CD8-positive, alpha-beta memory T cell (primary cell): ENCODE results near the gene SEMA4A. TPM values are rescaled to one million over a fixed set of nuclear protein-coding genes. Genes with fewer than 3 reads are reported as not detected.

ENCODE experiments used
- CTCF ChIA-PET: fragments of 350-600 bp; sonication (Branson Sonifier 250); formaldehyde crosslinking; loops from one replicate; lab custom pipeline; 2021; ENCODE audit warnings: antibody characterized with exemption; lab: Charles Lee
- POLR2A ChIA-PET: fragments of 350-600 bp; sonication (Branson Sonifier 250); formaldehyde crosslinking; loops from one replicate; lab custom pipeline; 2021; ENCODE audit warnings: antibody characterized with exemption; lab: Charles Lee
- DNase-seq, 5 donors: peaks; one replicate each; pipeline versions ENCODE4 v3.0.0 to v3.0.0-alpha.2; 2020 to 2022; ENCODE audit warnings: mixed read lengths in 1 of 5
- H3K27ac ChIP-seq: one replicate; pipeline ENCODE4 v1.7.0; 2013; ENCODE audit warnings: low read depth, mild to moderate bottlenecking, low read length, moderate library complexity
- H3K27me3 ChIP-seq: 2 replicates; pipeline ENCODE4 v1.7.0; 2013; ENCODE audit warnings: low read length, mild to moderate bottlenecking; ENCODE audit not compliant: insufficient read depth, poor library complexity, severe bottlenecking
- H3K36me3 ChIP-seq: 2 replicates; pipeline ENCODE4 v1.7.0; 2013; ENCODE audit warnings: mild to moderate bottlenecking, low read length, moderate library complexity; ENCODE audit not compliant: insufficient read depth
- H3K4me1 ChIP-seq: 2 replicates; pipeline ENCODE4 v1.7.0; 2013; ENCODE audit warnings: mild to moderate bottlenecking, low read length, moderate library complexity; ENCODE audit not compliant: insufficient read depth
- H3K4me3 ChIP-seq: 2 replicates; pipeline ENCODE4 v1.7.0; 2013; ENCODE audit warnings: mild to moderate bottlenecking, low read length
- H3K9me3 ChIP-seq: 2 replicates; pipeline ENCODE4 v1.7.0; 2013; ENCODE audit warnings: mild to moderate bottlenecking, low read length
- H3K27ac Mint-ChIP-seq, 8 donors: one replicate each; pipeline ENCODE4 v1.8.0; 2020 to 2021; ENCODE audit warnings: mixed read lengths in 8 of 8, mild to moderate bottlenecking in 6 of 8, inconsistent platforms in 3 of 8, moderate library complexity in 3 of 8
- H3K27me3 Mint-ChIP-seq, 2 donors: one replicate each; pipeline ENCODE4 v1.8.0; 2020 to 2021; ENCODE audit warnings: mixed read lengths in 2 of 2, mild to moderate bottlenecking in 1 of 2, moderate library complexity in 1 of 2
- H3K36me3 Mint-ChIP-seq, 3 donors: one replicate each; pipeline ENCODE4 v1.8.0; 2020 to 2021; ENCODE audit warnings: mixed read lengths in 3 of 3, inconsistent platforms in 1 of 3, mild to moderate bottlenecking in 1 of 3
- H3K4me1 Mint-ChIP-seq, 3 donors: one replicate each; pipeline ENCODE4 v1.8.0; 2020 to 2021; ENCODE audit warnings: mixed read lengths in 3 of 3, inconsistent platforms in 1 of 3, mild to moderate bottlenecking in 1 of 3
- H3K4me3 Mint-ChIP-seq, 7 donors: one replicate each; pipeline ENCODE4 v1.8.0; 2020 to 2021; ENCODE audit warnings: mixed read lengths in 7 of 7, mild to moderate bottlenecking in 6 of 7, moderate library complexity in 4 of 7, inconsistent platforms in 2 of 7
- H3K9me3 Mint-ChIP-seq, 5 donors: one replicate each; pipeline ENCODE4 v1.8.0; 2020 to 2022; ENCODE audit warnings: mixed read lengths in 5 of 5, mild to moderate bottlenecking in 3 of 5, moderate library complexity in 2 of 5, inconsistent platforms in 1 of 5
- polyA plus RNA-seq: library from polyadenylated mRNA; unstranded; fragments of 300-500 nt; fragmentation: Illumina TruSeq; gene quantifications from one replicate; pipeline ENCODE4 v1.2.3, GENCODE V29; 2021
- total RNA-seq, 2 experiments: library from RNA; stranded (reverse); gene quantifications; one replicate each; pipeline ENCODE4 v1.2.3, GENCODE V29; 2021

The SEMA4A gene
- total and polyA plus RNA-seq, 3 experiments from 2014 or later: 10.7 to 23.0 (median 21.6) TPM

GRCh38 chr1:156157966-156158365, 4.6 kb downstream of the SEMA4A start:
- Histone ChIP-seq H3K4me1 (peaks cover 4% of the 10 kb centered on the region), H3K36me3 (no peaks in the 10 kb centered on the region), H3K4me3 (no peak overlapping the region), H3K27ac (no peak overlapping the region), H3K27me3 (no peaks in the 10 kb centered on the region), H3K9me3 (no peaks in the 10 kb centered on the region)
- no peak for DNase-seq
- POLR2A ChIA-PET: no interaction called here
- CTCF ChIA-PET: no interaction called here
- peak overlapping the region in 6 of 7 donors; percentile 13 to 82 (median 53) for H3K4me3 Mint-ChIP-seq
- peaks cover 44 to 54% (median 50%) of the 10 kb centered on the region in 3 donors for H3K4me1 Mint-ChIP-seq
- no peaks in the 10 kb centered on the region for H3K9me3 Mint-ChIP-seq
- H3K36me3 Mint-ChIP-seq: peaks cover 0 to 2% (median 0%) of the 10 kb centered on the region in 3 donors
- H3K27ac Mint-ChIP-seq: peak overlapping the region; percentile 12 to 96 (median 78)
- H3K27me3 Mint-ChIP-seq: peaks cover 0 to 2% of the 10 kb centered on the region in 2 donors

GRCh38 chr1:156160000-156160742, 6.8 kb downstream of the SEMA4A start:
- Mint-ChIP-seq H3K4me1 (peaks cover 34 to 47% (median 36%) of the 10 kb centered on the region in 3 donors), H3K36me3 (peaks cover 0 to 6% (median 0%) of the 10 kb centered on the region in 3 donors), H3K9me3 (no peaks in the 10 kb centered on the region), H3K27ac (peak overlapping the region in 4 of 8 donors; percentile 52 to 68 (median 64)), H3K27me3 (peaks cover 0 to 2% of the 10 kb centered on the region in 2 donors), H3K4me3 (peak overlapping the region; percentile 41 to 84 (median 76))
- H3K4me3 ChIP-seq: peak overlapping the region; percentile 25
- H3K36me3 ChIP-seq: no peaks in the 10 kb centered on the region
- no peak for DNase-seq
- peaks cover 4% of the 10 kb centered on the region for H3K4me1 ChIP-seq
- no peaks in the 10 kb centered on the region for H3K9me3 ChIP-seq
- no peak overlapping the region for H3K27ac ChIP-seq
- ChIA-PET POLR2A (no interaction called here), CTCF (no interaction called here)
- H3K27me3 ChIP-seq: no peaks in the 10 kb centered on the region

GRCh38 chr1:156160743-156161171, 7.4 kb downstream of the SEMA4A start:
- peak overlapping the region in 4 of 8 donors; percentile 24 to 68 (median 46) for H3K27ac Mint-ChIP-seq

GRCh38 chr1:156162430-156163037, 9.1 kb downstream of the SEMA4A start:
- peaks cover 19 to 28% (median 21%) of the 10 kb centered on the region in 3 donors for H3K4me1 Mint-ChIP-seq
- no peaks in the 10 kb centered on the region for H3K9me3 ChIP-seq
- peak overlapping the region in 4 of 7 donors; percentile 20 to 58 (median 28) for H3K4me3 Mint-ChIP-seq
- H3K4me3 ChIP-seq: no peak overlapping the region
- peaks cover 4% of the 10 kb centered on the region for H3K4me1 ChIP-seq
- peaks cover 0 to 9% (median 2%) of the 10 kb centered on the region in 3 donors for H3K36me3 Mint-ChIP-seq
- no peak overlapping the region for H3K27ac ChIP-seq
- CTCF ChIA-PET: no interaction called here
- H3K27me3 Mint-ChIP-seq: peaks cover 0 to 2% of the 10 kb centered on the region in 2 donors
- DNase-seq: no peak
- H3K27ac Mint-ChIP-seq: peak overlapping the region in 1 of 8 donors; percentile 32
- no peaks in the 10 kb centered on the region for H3K27me3 ChIP-seq
- no peaks in the 10 kb centered on the region for H3K36me3 ChIP-seq
- H3K9me3 Mint-ChIP-seq: no peaks in the 10 kb centered on the region
- POLR2A ChIA-PET: no interaction called here

More at GRCh38 chr1:156160743-156161171, 7.4 kb downstream of the SEMA4A start:
- POLR2A ChIA-PET: interaction anchor here (0.9 kb wide), 1 partner anchor 52 kb away, joined by 4 read pairs; the partner anchor contains the start of gene PMF1
- no peaks in the 10 kb centered on the region for H3K27me3 ChIP-seq
- peaks cover 0 to 2% of the 10 kb centered on the region in 2 donors for H3K27me3 Mint-ChIP-seq
- H3K9me3 ChIP-seq: no peaks in the 10 kb centered on the region
- H3K4me1 ChIP-seq: peaks cover 4% of the 10 kb centered on the region
- CTCF ChIA-PET: interaction anchor here (1.1 kb wide), 1 partner anchor 52 kb away, joined by 3 read pairs; the partner anchor contains the start of gene PMF1
- DNase-seq: peak in 4 of 5 donors; percentile 50 to 70 (median 62)
- H3K9me3 Mint-ChIP-seq: no peaks in the 10 kb centered on the region
- peaks cover 0 to 7% (median 0%) of the 10 kb centered on the region in 3 donors for H3K36me3 Mint-ChIP-seq
- no peak overlapping the region for H3K27ac ChIP-seq
- peak overlapping the region; percentile 25 for H3K4me3 ChIP-seq
- peaks cover 31 to 44% (median 34%) of the 10 kb centered on the region in 3 donors for H3K4me1 Mint-ChIP-seq
- H3K4me3 Mint-ChIP-seq: peak overlapping the region; percentile 41 to 84 (median 76)
- H3K36me3 ChIP-seq: no peaks in the 10 kb centered on the region

GRCh38 chr1:156163712-156164111, 10.3 kb downstream of the SEMA4A start:
- Histone ChIP-seq H3K27me3 (no peaks in the 10 kb centered on the region), H3K9me3 (no peaks in the 10 kb centered on the region), H3K27ac (no peak overlapping the region), H3K36me3 (no peaks in the 10 kb centered on the region), H3K4me3 (no peak overlapping the region), H3K4me1 (peaks cover 4% of the 10 kb centered on the region)
- ChIA-PET POLR2A (interaction anchor here (1.5 kb wide), 1 partner anchor 11 kb away, joined by 4 read pairs; no protein-coding TSS in a partner anchor), CTCF (interaction anchor here (1.0 kb wide), 1 partner anchor 18 kb away, joined by 3 read pairs; no protein-coding TSS in a partner anchor)
- no peaks in the 10 kb centered on the region for H3K9me3 Mint-ChIP-seq
- no peak for DNase-seq
- H3K36me3 Mint-ChIP-seq: peaks cover 0 to 9% (median 3%) of the 10 kb centered on the region in 3 donors
- H3K4me1 Mint-ChIP-seq: peaks cover 10 to 18% (median 11%) of the 10 kb centered on the region in 3 donors
- H3K4me3 Mint-ChIP-seq: no peak overlapping the region
- no peak overlapping the region for H3K27ac Mint-ChIP-seq
- H3K27me3 Mint-ChIP-seq: peaks cover 0 to 2% of the 10 kb centered on the region in 2 donors

- ChIA-PET POLR2A (interaction anchor here (0.5 to 1.5 kb wide), 2 partner anchors 12 to 225 kb away, joined by 3 to 4 read pairs; no protein-coding TSS in a partner anchor), CTCF (interaction anchor here (1.0 kb wide), 1 partner anchor 19 kb away, joined by 3 read pairs; no protein-coding TSS in a partner anchor)
- peak overlapping the region in 1 of 7 donors; percentile 31 for H3K4me3 Mint-ChIP-seq
- H3K36me3 Mint-ChIP-seq: peaks cover 0 to 9% (median 3%) of the 10 kb centered on the region in 3 donors
- Histone ChIP-seq H3K36me3 (no peaks in the 10 kb centered on the region), H3K9me3 (no peaks in the 10 kb centered on the region), H3K27me3 (no peaks in the 10 kb centered on the region), H3K4me1 (peaks cover 4% of the 10 kb centered on the region), H3K4me3 (no peak overlapping the region), H3K27ac (no peak overlapping the region)
- peaks cover 10 to 16% (median 11%) of the 10 kb centered on the region in 3 donors for H3K4me1 Mint-ChIP-seq
- H3K27me3 Mint-ChIP-seq: peaks cover 0 to 2% of the 10 kb centered on the region in 2 donors
- H3K27ac Mint-ChIP-seq: peak overlapping the region in 2 of 8 donors; percentile 19 to 66
- no peaks in the 10 kb centered on the region for H3K9me3 Mint-ChIP-seq
- no peak for DNase-seq
Observed at GRCh38 chr1:156164125-156164831, 10.9 kb downstream of the SEMA4A start.

- POLR2A ChIA-PET: interaction anchor here (1.5 kb wide), 1 partner anchor 13 kb away, joined by 4 read pairs; no protein-coding TSS in a partner anchor
Observed at GRCh38 chr1:156165083-156165482, 11.7 kb downstream of the SEMA4A start.

More at GRCh38 chr1:156165083-156165482, 11.7 kb downstream of the SEMA4A start:
- Mint-ChIP-seq H3K4me3 (no peak overlapping the region), H3K27ac (peak overlapping the region in 2 of 8 donors; percentile 15 to 63), H3K36me3 (peaks cover 0 to 9% (median 3%) of the 10 kb centered on the region in 3 donors), H3K27me3 (peaks cover 0 to under 1% of the 10 kb centered on the region in 2 donors), H3K4me1 (peaks cover 9 to 12% (median 10%) of the 10 kb centered on the region in 3 donors), H3K9me3 (no peaks in the 10 kb centered on the region)
- peaks cover 4% of the 10 kb centered on the region for H3K4me1 ChIP-seq
- no peaks in the 10 kb centered on the region for H3K9me3 ChIP-seq
- H3K36me3 ChIP-seq: no peaks in the 10 kb centered on the region
- no peak for DNase-seq
- no peak overlapping the region for H3K4me3 ChIP-seq
- CTCF ChIA-PET: no interaction called here
- no peak overlapping the region for H3K27ac ChIP-seq
- H3K27me3 ChIP-seq: no peaks in the 10 kb centered on the region
